Measurements from ENCODE around the gene CNPY4.

Gene CNPY4

DNA sequence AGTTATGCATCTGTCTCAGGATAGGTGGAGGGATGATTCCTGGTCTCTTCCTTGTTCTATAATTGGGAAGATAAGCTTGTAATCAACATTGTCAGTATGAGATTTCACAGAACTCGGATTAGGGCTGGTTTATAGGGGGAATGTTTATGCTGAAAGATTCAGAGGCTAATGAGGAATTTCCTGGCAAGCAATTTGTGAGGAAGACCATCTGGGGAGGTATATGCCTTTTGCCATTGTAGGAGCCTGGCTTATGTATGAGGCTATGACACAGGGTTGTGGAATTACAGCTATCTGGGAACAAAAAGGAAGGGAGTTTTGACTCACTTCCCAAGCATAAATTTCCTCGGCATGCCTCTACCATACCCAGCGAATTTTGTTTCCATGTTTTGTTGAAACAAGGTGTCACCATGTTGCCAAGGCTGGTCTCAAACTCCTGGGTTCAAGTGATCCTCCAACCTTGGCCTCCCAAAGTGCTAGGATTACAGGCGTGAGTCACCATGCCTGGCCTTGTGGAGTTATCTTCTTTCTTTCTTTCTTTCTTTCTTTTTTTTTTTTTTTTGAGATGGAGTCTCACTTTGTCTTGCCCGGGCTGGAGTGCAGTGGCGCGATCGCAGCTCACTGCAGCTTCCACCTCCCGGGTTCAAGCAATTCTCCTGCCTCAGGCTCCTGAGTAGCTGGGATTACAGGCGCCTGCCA lies 32.2 kb upstream of the CNPY4 start:
- Mint-ChIP-seq H3K36me3 (peaks cover 20 to 26% of the 10 kb centered on the region in 2 donors), H3K4me3 (peak overlapping the region in 1 of 2 donors; percentile 37), H3K27me3 (no peaks in the 10 kb centered on the region), H3K9me3 (no peaks in the 10 kb centered on the region), H3K4me1 (peaks cover 31 to 44% of the 10 kb centered on the region in 2 donors), H3K27ac (peak overlapping the region; percentile 14)
- ATAC-seq (replicated peaks) = no peak
- DNase-seq = no peak

DNA sequence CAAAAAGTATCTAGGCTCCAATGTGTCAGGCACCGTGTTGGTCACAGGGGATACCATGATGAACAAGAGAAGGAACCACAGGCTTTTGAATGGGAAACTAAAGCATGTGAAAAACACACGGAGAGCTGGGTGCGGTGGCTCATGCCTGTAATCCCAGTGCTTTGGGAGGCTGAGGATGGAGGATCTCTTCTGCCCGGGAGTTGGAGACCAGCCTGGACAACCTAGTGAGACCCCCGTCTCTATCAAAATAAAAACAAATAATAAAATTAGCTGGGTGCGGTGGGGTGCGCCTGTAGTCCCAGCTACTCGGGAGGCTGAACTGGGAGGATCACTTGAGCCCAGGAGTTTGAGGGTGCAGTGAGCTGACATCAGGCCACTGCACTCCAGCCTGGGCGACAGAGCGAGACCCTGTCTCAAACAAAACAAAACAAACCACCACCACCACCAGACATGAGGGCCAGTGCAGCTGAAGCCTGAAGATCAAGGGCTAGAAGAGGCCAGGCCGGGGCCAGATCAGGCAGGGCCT lies 31.3 kb upstream of the CNPY4 start:
- Mint-ChIP-seq H3K4me3 (peak overlapping the region; percentile 93 to 97), H3K36me3 (peaks cover 26 to 33% of the 10 kb centered on the region in 2 donors), H3K4me1 (peaks cover 30 to 41% of the 10 kb centered on the region in 2 donors), H3K9me3 (no peaks in the 10 kb centered on the region), H3K27me3 (no peaks in the 10 kb centered on the region), H3K27ac (peak overlapping the region; percentile 96)
- no peak for DNase-seq
- ATAC-seq (replicated peaks) = peak; percentile 28 to 40

DNA sequence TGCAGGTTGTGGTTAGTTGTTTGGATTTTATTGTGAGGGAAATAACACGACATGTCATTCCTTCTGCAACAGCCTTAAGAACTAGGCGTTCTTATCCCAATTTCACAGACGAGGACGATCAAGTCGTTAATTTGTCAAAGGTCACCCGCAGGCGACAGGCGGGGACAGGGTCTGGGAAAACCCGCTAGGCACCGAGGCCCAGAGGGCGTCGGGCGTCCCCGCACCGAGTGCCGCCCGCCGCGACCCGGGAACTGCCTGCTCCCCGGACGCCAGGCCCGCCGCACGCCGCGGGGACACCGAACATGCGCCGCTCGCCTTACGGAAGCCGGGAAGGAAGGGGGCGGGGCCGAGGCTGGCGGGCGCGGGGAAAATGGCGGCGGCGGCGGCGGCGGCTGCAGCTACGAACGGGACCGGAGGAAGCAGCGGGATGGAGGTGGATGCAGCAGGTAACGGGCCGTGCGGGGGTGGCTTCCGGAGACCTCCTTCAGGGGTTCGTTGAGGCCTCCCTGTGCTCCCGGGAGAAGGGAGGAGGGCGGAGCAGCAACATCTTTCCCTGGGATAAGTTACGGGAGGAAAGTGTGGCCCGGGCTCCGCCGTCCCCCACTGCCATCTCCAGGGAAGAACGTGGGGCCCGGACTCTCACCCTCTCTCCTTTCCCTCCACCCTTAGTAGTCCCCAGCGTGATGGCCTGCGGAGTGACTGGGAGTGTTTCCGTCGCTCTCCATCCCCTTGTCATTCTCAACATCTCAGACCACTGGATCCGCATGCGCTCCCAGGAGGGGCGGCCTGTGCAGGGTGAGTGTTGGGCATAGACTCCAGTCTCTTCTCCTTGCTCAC lies 30.6 kb upstream of the CNPY4 start, which contains the start of gene COPS6:
COPS6 (plus strand) TSS at position 349 of the 837 bp plus-strand sequence; CDS start at position 371, 22 bp downstream.
- DNase-seq = peak; percentile 76
- peak within 1 kb of the TSS; percentile 93 to 97 for H3K4me3 Mint-ChIP-seq
- H3K36me3 Mint-ChIP-seq = peaks cover 33 to 40% of the 10 kb centered on the region in 2 donors
- ATAC-seq (replicated peaks) = peak; percentile 73 to 74
- H3K27me3 Mint-ChIP-seq = no peaks in the 10 kb centered on the region
- peak within 1 kb of the TSS; percentile 96 for H3K27ac Mint-ChIP-seq
- H3K9me3 Mint-ChIP-seq = no peaks in the 10 kb centered on the region
- peaks cover 30 to 45% of the 10 kb centered on the region in 2 donors for H3K4me1 Mint-ChIP-seq

DNA sequence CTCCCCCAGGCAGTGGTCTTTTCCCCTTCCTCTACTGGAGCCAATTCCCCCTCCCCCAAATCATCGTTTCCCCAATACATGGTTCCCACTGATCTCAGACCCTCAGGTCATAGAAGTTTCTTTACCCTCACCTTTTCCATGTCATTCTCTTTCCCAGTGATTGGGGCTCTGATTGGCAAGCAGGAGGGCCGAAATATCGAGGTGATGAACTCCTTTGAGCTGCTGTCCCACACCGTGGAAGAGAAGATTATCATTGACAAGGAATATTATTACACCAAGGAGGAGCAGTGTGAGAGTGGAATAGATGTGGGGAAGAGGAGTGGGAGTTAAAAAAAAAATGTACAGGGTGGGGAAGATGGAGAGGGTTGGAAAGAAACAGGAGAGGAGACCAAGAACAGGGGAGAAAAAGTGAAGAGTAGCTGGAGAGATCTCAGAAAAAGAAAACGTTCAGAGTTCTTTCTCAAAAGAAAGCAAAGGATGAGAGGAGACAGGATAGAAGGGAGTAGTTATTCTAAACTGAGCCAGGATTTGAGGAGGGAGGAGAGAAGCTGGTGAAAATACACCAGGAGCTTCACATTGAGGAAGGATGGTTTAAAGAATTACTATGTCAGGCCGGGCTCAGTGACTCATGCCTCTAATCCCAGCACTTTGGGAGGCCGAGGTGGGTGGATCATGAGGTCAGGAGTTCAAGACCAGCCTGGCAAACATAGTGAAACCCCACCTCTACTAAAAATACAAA lies 29.8 kb upstream of the CNPY4 start:
- DNase-seq = no peak
- H3K36me3 Mint-ChIP-seq = peaks cover 34 to 41% of the 10 kb centered on the region in 2 donors
- H3K4me1 Mint-ChIP-seq = peaks cover 30 to 46% of the 10 kb centered on the region in 2 donors

DNA sequence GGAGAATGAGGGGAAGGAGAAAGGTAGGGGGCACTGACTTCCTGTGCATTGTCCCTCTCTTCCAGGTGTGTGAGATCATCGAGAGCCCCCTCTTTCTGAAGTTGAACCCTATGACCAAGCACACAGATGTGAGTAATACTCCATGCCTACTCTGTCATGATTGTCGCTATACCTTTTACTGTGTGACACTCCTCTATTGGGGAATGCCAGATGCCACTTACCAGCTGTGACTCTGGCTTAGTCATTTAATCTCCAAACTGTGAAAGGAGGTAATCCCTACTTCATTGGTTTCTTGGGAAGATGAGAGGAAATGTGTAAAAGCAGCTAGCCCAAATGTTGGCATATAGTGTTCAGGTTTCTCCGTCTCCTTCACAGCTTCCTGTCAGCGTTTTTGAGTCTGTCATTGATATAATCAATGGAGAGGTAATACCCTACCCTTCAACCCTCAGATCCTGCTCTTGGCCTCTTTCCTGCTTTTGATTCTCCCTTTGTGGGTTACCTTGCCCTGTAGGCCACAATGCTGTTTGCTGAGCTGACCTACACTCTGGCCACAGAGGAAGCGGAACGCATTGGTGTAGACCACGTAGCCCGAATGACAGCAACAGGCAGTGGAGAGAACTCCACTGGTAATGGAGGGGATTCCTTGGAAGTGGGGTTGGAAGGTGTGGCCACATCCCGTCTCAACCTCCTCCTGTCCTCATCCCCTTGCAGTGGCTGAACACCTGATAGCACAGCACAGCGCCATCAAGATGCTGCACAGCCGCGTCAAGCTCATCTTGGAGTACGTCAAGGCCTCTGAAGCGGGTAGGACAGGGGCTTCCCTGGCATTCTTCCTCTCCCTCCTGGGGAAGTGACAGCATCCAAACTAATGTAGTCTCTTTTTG lies 28.7 kb upstream of the CNPY4 start:
- Mint-ChIP-seq H3K27me3 (no peaks in the 10 kb centered on the region), H3K27ac (peak overlapping the region; percentile 56), H3K9me3 (no peaks in the 10 kb centered on the region), H3K36me3 (peaks cover 42 to 50% of the 10 kb centered on the region in 2 donors), H3K4me3 (peak overlapping the region in 1 of 2 donors; percentile 39), H3K4me1 (peaks cover 34 to 50% of the 10 kb centered on the region in 2 donors)
- no peak for DNase-seq
- no peak for ATAC-seq (replicated peaks)

More for the DNA sequence above, 29.8 kb upstream of the CNPY4 start:
- H3K9me3 Mint-ChIP-seq = no peaks in the 10 kb centered on the region
- peak overlapping the region; percentile 96 for H3K27ac Mint-ChIP-seq
- no peaks in the 10 kb centered on the region for H3K27me3 Mint-ChIP-seq
- ATAC-seq (replicated peaks) = no peak
- H3K4me3 Mint-ChIP-seq = peak overlapping the region; percentile 93 to 97

DNA sequence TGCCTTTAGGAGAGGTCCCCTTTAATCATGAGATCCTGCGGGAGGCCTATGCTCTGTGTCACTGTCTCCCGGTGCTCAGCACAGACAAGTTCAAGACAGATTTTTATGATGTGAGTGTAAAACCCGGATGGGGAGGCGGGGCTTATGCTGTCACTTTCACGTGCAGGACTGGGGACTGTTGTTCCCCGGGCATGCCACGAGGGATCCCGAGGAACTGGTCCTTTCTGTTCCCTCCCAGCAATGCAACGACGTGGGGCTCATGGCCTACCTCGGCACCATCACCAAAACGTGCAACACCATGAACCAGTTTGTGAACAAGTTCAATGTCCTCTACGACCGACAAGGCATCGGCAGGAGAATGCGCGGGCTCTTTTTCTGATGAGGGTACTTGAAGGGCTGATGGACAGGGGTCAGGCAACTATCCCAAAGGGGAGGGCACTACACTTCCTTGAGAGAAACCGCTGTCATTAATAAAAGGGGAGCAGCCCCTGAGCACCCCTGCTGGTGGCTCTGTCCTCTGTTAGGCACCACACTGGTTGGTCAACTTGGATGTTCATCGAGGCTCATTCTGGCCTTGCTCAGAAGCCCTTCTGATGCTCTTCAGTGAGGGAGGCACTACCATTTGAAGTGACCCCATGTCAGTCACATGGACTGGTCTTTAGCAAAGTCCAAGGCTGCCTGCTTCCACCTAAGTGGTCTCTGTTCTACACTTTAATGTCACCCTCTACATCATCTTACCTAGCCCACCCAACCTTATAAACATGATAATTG lies 27.8 kb upstream of the CNPY4 start:
- Mint-ChIP-seq H3K9me3 (no peaks in the 10 kb centered on the region), H3K4me3 (no peak overlapping the region), H3K27me3 (no peaks in the 10 kb centered on the region), H3K27ac (peak overlapping the region; percentile 71), H3K4me1 (peaks cover 32 to 52% of the 10 kb centered on the region in 2 donors), H3K36me3 (peaks cover 49 to 54% of the 10 kb centered on the region in 2 donors)
- peak; percentile 4 to 13 for ATAC-seq (replicated peaks)
- no peak for DNase-seq

DNA sequence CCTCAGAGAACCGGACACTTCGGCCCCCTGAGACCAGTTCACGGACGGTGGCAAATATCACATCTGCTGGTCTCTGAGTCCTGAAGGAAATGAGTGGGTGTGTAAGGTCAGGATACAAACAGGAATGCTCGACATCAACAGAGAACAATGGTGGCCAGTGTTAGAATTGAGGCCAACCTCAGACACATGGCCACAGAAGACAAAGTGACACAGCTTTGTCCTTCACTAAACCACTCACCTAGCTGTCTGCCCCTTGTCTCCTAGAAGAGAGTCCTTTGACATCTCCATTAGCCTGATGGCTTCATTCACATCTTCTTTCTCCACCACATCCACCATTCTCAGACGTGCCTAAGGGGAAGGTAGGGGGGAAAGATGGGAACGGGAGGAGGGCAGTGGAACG lies 26.4 kb upstream of the CNPY4 start:
- no peak overlapping the region for H3K4me3 Mint-ChIP-seq
- no peaks in the 10 kb centered on the region for H3K27me3 Mint-ChIP-seq
- DNase-seq = no peak
- peaks cover 32 to 60% of the 10 kb centered on the region in 2 donors for H3K4me1 Mint-ChIP-seq
- H3K27ac Mint-ChIP-seq = peak overlapping the region; percentile 33
- no peak for ATAC-seq (replicated peaks)
- peaks cover 60 to 64% of the 10 kb centered on the region in 2 donors for H3K36me3 Mint-ChIP-seq
- H3K9me3 Mint-ChIP-seq = no peaks in the 10 kb centered on the region

DNA sequence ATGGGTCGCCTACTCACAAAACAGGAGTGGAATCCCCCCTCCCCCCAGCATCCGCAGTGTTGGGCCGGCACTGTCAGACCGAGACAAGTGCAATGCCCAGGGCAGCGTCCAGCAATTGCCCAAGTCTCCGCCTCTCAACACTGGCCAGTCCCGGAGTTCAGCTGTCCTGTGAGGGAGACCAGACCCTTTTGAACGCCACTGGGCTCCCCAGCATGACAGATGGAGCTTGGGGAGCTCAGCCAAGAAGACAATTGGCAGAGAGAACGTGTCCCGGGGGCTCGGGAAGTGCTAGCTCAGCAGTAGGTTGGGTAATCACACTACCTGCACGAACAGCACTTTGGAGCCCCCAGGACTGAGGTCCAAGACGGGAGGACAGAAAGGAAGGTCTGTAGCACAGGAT lies 25.9 kb upstream of the CNPY4 start:
- Mint-ChIP-seq H3K36me3 (peaks cover 63 to 69% of the 10 kb centered on the region in 2 donors), H3K4me3 (no peak overlapping the region), H3K9me3 (no peaks in the 10 kb centered on the region), H3K4me1 (peaks cover 35 to 60% of the 10 kb centered on the region in 2 donors), H3K27me3 (no peaks in the 10 kb centered on the region), H3K27ac (no peak overlapping the region)
- ATAC-seq (replicated peaks) = no peak
- no peak for DNase-seq

DNA sequence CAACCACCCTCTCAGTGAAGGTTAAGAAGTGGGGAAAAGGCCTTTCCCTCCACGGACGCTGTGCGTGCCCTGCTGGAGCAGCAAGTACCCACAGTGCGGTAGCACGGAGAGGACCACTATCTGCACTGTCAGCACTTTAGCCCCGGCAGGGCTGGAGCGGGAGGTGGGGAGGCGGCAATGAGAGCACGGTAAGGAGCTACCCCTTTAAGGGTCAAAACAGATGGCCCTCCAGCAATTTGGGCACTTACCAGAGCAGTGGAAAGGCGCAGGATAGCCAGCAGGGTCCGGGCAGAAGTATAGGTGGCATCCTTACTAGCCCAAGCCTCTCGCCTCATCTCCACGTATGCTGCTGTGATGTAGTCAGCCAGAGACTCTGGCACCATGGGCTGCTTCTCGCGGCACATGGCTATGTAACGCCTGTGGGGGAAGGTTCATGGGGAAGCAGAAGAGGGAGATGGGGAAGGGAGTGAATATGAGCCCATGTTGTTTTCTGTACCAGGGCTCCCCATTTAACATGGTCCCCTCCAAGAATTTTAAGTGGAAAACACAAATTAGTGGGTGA lies 25.4 kb upstream of the CNPY4 start:
- Mint-ChIP-seq H3K9me3 (no peaks in the 10 kb centered on the region), H3K27ac (no peak overlapping the region), H3K27me3 (no peaks in the 10 kb centered on the region), H3K4me3 (no peak overlapping the region), H3K36me3 (peaks cover 65 to 74% of the 10 kb centered on the region in 2 donors), H3K4me1 (peaks cover 40 to 64% of the 10 kb centered on the region in 2 donors)
- ATAC-seq (replicated peaks) (no peak), DNase-seq (no peak)

DNA sequence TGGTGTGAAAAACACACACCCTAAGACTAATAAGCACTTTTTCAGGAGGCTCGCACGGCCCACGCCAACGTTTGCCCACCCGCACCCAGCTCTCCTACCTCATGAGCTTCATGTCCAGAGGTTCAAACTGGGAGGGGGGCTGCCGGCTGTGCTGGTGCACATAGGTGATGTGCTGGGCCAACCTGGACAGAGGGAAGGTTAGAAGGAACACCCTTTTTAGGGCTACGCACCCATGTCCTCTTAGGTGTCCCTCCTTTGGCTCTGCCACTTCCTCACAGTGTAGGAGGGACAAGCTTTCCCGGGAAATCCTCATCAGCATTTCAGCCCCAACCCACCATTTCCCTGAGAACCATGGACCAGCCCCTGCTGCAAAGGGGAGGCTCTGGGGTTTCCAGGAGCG lies 24.1 kb upstream of the CNPY4 start:
- H3K4me3 Mint-ChIP-seq = no peak overlapping the region
- peaks cover 40 to 67% of the 10 kb centered on the region in 2 donors for H3K4me1 Mint-ChIP-seq
- H3K27me3 Mint-ChIP-seq = no peaks in the 10 kb centered on the region
- H3K36me3 Mint-ChIP-seq = peaks cover 66 to 80% of the 10 kb centered on the region in 2 donors
- no peaks in the 10 kb centered on the region for H3K9me3 Mint-ChIP-seq
- ATAC-seq (replicated peaks) = no peak
- H3K27ac Mint-ChIP-seq = peak overlapping the region; percentile 67
- no peak for DNase-seq

DNA sequence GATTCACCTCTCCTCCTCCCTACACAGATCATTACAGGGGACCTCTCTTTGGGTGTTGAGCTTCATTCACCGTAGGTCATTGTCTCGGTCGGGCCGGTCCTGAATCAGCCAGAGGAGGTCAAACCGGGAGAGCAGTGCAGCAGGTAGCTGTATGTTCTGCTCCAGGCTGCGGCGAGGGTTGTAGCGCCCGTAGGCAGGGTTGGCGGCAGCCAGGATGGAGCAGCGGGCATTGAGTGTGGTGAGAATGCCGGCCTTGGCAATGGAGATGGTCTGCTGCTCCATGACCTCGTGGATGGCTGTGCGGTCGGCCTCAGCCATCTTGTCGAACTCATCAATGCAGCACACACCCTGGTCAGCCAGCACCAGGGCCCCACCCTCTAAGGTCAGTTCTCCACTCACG lies 23.7 kb upstream of the CNPY4 start:
- Mint-ChIP-seq H3K9me3 (no peaks in the 10 kb centered on the region), H3K27ac (peak overlapping the region; percentile 67), H3K4me1 (peaks cover 37 to 67% of the 10 kb centered on the region in 2 donors), H3K27me3 (no peaks in the 10 kb centered on the region), H3K36me3 (peaks cover 67 to 80% of the 10 kb centered on the region in 2 donors), H3K4me3 (no peak overlapping the region)
- ATAC-seq (replicated peaks) = no peak
- DNase-seq = no peak

DNA sequence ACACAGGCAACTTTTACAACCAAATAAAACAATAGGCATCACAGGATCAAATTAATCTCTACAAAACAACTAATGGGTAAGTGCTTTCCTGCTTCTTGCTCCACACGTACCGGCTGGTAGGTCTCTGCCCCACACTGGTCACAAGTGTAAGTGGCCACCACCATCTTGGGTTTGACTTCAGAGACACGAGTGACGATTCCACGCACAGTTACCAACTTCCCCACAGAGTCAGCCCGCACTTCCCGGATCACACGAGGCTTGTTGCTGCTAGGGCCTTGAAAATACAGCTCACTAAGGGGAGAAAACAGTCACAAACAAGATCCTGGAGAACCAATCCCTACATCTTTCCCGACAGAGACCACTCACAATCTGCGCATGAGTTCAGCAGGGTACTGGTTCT lies 20.5 kb upstream of the CNPY4 start:
- ATAC-seq (replicated peaks) (no peak), DNase-seq (no peak)
- H3K4me3 Mint-ChIP-seq = peak overlapping the region; percentile 28 to 60
- peak overlapping the region; percentile 75 for H3K27ac Mint-ChIP-seq
- no peaks in the 10 kb centered on the region for H3K9me3 Mint-ChIP-seq
- no peaks in the 10 kb centered on the region for H3K27me3 Mint-ChIP-seq
- peaks cover 30 to 57% of the 10 kb centered on the region in 2 donors for H3K4me1 Mint-ChIP-seq
- peaks cover 45 to 62% of the 10 kb centered on the region in 2 donors for H3K36me3 Mint-ChIP-seq
